Right ventricle myocardium superior (tissue), 1 donor: ENCODE measurements around the gene ADAM11. TPM values are rescaled to one million over a fixed set of nuclear protein-coding genes. Genes with fewer than 3 reads are reported as not detected.

ENCODE experiments used
- ATAC-seq: fragments of 200-7000 bp; cut with Tn5 transposase; one replicate; pipeline ENCODE4 v1.9.1; 2020; ENCODE audit warnings: mild to moderate bottlenecking; ENCODE audit not compliant: poor library complexity
- DNase-seq: peaks from one replicate; pipeline ENCODE4 v3.0.0-alpha.2; 2020
- intact Hi-C: fragments of 100-400 bp; cut with DNase I; formaldehyde crosslinking; loops from one replicate; pipeline ENCODE4 v1.11.2; 2022
- total RNA-seq: library from RNA; stranded (reverse); fragmentation: NEBNext Ultra II Directional; extraction: Animal tissue kit (Norgen Biotek cat#: 25700); gene quantifications from one replicate; pipeline ENCODE4 v1.2.1, GENCODE V29; 2021
- donor health status: DM: no; HTN: yes; CAD: no; lungs with severe emphysema.

Gene ADAM11
- total RNA-seq, 1 donor from 2014 or later, result 18.5 TPM

GRCh38 chr17:44772308-44773045 is 13.7 kb downstream of the ADAM11 start:
- intact Hi-C loops, result loop anchor here (10.0 kb wide), 1 partner anchor 252 kb away; no protein-coding TSS in a partner anchor
- ATAC-seq, result no peak
- no peak for DNase-seq

GRCh38 chr17:44773140-44773539 is 14.4 kb downstream of the ADAM11 start:
- DNase-seq (no peak), ATAC-seq (no peak)
- intact Hi-C loops, result loop anchor here (10.0 kb wide), 1 partner anchor 252 kb away; no protein-coding TSS in a partner anchor

- DNase-seq (peak; percentile 94), ATAC-seq (peak; percentile 83)
- intact Hi-C loops, result loop anchor here (2.0 to 10.0 kb wide), 3 partner anchors 58 to 250 kb away; partner anchors contain the start of gene GJC1
Measured at GRCh38 chr17:44774271-44775135, 15.7 kb downstream of the ADAM11 start.

GRCh38 chr17:44775136-44775837 is 16.5 kb downstream of the ADAM11 start:
- peak; percentile 98 for DNase-seq
- intact Hi-C loops, result loop anchor here (2.0 to 10.0 kb wide), 3 partner anchors 57 to 250 kb away; partner anchors contain the start of gene GJC1
- ATAC-seq, result peak; percentile 93

GRCh38 chr17:44775838-44776621 is 17.2 kb downstream of the ADAM11 start:
- intact Hi-C loops, result loop anchor here (2.0 to 10.0 kb wide), 3 partner anchors 56 to 249 kb away; partner anchors contain the start of gene GJC1
- DNase-seq (no peak), ATAC-seq (peak; percentile 7)

GRCh38 chr17:44776628-44777393 is 18.0 kb downstream of the ADAM11 start:
- DNase-seq, result no peak

GRCh38 chr17:44777394-44778348 is 18.9 kb downstream of the ADAM11 start:
- DNase-seq (peak; percentile 30), ATAC-seq (no peak)
- intact Hi-C loops, result loop anchor here (5.0 to 10.0 kb wide), 2 partner anchors 55 to 247 kb away; partner anchors contain the start of gene GJC1

More at GRCh38 chr17:44776628-44777393, 18.0 kb downstream of the ADAM11 start:
- intact Hi-C loops, result loop anchor here (5.0 to 10.0 kb wide), 2 partner anchors 55 to 248 kb away; partner anchors contain the start of gene GJC1
- no peak for ATAC-seq

GRCh38 chr17:44778656-44779210 is 19.9 kb downstream of the ADAM11 start:
- DNase-seq (no peak), ATAC-seq (no peak)
- intact Hi-C loops, result loop anchor here (5.0 to 10.0 kb wide), 2 partner anchors 54 to 246 kb away; partner anchors contain the start of gene GJC1

- intact Hi-C loops, result loop anchor here (5.0 to 10.0 kb wide), 2 partner anchors 53 to 245 kb away; partner anchors contain the start of gene GJC1
- ATAC-seq (peak; percentile 47), DNase-seq (peak; percentile 88)
Measured at GRCh38 chr17:44779211-44780025, 20.6 kb downstream of the ADAM11 start.

GRCh38 chr17:44780161-44780560 is 21.4 kb downstream of the ADAM11 start:
- ATAC-seq (no peak), DNase-seq (peak; percentile 36)
- intact Hi-C loops, result no loop called here

GRCh38 chr17:44780845-44781480 is 22.2 kb downstream of the ADAM11 start:
- ATAC-seq (no peak), DNase-seq (peak; percentile 22)
- intact Hi-C loops, result no loop called here

- peak; percentile 75 for DNase-seq
- peak; percentile 22 for ATAC-seq
- intact Hi-C loops, result no loop called here
Measured at GRCh38 chr17:44781551-44782325, 22.9 kb downstream of the ADAM11 start.

- intact Hi-C loops, result no loop called here
- ATAC-seq, result no peak
- DNase-seq, result no peak
Measured at GRCh38 chr17:44782326-44782850, 23.6 kb downstream of the ADAM11 start.
